Hypothalamus (tissue), 51 donors: Measurements from ENCODE around the gene RBPJ.

Experiments used
- DNase-seq, 51 donors: peaks; one replicate each; lab custom pipeline; 2025; lab: John Stamatoyannopoulos, UW

The RBPJ gene

DNA sequence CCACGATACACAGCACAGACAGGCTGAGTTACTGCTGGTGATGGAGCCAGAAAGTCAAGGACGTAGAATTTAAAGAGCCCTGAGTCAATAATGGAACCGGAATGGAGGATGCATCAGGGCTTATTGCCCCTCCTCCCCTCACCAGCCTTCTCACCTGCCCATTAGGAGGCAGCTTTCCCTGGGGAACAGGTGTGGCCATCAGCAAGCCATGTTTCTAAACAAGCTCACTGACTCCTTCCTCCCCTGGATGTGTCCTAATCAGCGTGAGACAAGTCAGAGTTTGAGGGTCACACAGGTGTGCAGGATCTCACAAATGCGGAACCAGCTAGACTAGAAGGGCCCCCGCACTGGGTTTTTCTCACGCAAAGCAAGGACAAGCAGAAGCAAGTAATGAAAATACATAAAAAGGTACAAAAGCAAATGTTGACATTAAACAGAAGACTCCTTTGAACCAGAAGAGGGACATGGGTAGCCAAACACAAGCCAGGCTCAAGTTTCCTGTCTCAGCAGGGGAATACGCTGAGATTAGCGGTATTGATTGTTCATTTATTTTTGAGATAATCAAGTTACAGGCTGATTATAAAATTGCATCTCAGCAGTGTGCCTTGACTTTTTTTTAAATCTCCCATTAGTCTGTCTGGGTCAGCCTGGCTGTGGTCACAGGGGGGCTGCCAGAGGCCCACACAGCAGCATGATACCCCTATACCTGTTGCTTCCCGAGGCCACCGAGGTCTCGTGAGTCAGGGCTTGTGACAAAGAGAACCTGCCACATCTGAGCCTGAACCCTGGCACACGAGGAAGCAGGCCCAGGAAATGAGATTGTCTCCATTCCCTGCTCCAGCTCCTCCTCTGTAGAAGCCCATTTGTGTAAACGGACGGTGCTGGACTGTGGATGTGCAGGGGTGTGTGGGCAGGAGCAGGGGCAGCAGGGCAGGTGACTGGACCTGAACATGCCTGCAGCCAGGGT lies 132.0 kb downstream of the RBPJ start:
- no peak for DNase-seq

DNA sequence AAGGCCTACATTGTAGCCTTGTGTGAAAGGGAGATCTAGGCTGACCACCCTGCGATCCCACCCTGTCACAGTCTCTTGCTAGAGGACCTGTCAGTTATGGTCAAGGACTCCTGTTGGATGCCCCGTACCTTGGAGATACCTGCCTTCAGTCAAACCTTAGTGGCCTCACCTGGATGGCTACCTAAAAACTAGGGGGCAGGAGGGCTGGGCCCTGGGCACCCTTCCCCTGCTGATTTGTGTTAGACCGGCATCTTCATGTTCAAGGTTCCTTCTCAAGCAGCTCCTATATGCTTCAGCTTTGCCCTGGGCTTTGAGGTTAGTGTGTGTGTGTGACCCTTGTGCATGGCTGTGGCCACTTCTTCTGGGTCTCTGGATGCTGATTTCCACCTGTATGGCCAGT lies 134.1 kb downstream of the RBPJ start:
- DNase-seq: no peak

DNA sequence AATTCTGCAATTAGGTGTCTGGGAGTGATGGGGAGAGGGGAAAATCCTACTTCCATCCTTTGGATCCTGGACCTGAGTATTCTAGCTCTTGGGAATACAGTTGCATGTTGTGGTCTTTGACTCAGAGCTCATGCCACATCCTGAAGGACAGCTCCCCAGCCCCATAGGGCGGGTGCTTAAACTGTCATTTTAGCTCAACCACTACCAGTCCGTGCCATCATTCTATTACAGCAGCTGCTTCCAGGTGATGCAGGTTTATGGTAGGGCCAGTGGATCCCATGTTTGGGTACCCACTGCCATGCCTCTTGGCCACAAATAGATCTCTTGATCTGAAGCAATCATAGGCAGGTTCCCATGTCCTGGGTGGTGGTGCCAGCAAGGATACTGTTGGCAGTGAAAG lies 134.8 kb downstream of the RBPJ start:
- no peak for DNase-seq

DNA sequence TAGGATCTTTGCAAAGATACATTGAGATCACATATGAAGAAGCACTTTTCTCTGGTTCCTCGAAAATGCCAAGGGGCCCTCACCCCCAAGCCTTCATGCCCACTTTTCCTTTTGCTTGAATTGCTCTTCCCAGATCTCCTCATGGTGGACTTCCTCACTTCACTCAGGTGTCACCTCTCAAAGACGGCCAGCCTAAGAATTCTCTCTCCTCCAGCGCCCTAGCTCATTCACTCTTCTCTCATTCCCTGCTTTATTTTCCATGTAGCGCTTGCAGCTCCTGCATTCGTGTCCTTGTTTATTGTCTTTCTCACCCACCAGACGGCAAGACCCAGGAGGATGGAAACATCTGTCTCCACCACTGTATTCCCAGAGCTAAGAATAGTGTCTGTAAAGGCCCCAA lies 136.6 kb downstream of the RBPJ start:
- no peak for DNase-seq

DNA sequence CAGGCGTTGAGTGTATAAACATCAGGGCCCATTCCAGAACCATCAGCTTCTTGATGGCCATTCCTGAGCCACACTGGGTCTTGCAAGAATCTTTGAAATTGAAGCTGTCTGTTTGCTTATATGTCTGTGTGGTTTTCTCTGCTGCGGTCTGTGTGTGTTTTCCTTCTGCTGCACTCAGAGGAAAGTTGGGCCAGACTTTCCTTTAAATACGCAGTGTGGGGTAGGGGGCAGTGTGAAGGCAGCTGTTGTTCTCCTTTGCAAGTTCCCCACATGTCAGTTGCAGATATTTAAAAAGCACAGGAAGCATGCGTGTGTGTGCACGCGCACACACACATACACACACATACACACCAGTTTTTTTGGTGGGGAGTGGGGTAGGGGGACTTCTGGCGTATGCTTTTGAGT lies 137.3 kb downstream of the RBPJ start:
- no peak for DNase-seq

DNA sequence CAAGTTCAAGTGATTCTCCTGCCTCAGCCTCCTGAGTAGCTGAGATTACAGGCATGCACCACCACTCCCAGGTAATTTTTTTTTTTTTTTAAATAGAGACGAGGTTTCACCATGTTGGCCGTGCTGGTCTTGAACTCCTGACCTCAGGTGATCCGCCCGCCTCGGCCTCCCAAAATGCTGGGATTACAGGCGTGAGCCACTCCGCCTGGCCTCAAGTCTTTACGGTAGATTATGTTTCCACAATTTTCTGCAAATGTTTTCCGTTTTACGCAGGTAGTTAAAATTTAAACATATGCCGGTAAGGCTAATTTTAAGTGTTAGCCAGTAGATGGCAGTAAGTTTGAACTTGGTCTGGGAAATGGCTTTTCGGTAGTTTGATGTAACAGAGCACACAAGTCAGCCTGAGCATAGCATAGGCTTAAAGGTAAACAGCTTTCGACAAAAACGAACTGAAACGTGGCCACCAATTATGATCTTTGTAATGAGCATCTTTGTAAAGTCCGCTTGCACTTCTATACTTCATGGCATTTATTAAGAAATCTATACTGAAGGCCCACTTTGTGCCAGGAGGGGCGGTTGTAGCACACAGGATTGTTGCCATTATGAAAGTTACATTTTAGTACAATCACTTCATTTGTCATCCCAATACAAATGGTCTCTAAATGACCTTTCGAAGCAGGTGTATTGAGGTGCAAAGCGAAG lies 138.4 kb downstream of the RBPJ start:
- peak in 1 of 51 donors; percentile 28 for DNase-seq

DNA sequence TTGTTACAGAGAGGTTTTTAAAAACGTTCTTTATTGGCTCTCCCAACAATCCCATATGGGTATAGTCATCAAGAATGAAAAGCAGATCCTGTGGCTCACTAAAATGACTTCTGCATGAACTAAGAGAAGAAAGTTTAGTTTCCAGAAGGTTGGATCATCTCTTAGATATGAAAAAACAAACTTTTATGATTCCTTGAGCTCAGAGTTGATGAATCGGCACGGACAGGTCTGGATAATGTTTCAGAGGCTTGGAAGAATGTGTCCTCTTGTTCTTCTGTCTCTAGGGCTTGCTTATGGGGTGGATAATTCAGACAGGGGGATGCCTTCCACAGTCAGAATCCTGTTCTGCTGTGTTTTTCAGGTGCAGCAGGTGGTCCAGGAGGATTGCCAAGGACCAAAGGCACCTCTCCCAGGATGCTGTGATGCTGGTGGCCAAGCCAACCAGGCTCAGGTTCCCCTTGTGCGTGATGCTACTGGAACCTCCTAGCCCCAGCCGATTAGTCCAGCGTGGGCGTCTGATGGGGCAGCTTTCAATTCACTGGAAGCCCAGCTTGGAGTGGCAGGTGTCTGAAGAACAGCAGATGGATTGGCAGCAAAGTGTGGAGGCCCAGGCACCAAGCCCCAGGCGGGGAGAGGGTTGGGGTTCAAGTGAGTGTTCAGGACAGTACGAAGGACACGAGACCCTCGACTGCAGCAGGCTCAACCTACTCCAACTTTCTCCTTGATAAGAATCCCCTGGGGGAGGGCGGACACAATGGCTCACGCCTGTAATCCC lies 139.1 kb downstream of the RBPJ start:
- no peak for DNase-seq

DNA sequence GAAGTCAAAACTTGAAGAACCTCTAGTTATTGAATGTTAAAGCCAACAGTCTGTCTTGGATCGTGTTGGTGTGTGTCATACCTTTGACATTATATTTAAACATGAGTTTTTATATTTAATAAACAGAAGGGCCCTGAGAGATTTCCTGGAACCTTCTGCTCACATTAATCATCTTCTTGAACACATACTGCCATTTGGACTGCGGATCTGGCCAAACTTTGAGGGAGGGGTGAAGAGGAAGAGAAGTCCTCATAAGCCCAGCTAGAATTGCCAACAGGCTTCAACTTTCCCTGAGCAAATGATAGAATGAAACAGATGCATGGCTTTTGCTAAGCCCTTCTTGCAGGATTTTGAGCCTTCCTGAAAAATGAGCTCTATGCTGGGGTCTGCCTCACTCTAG lies 142.1 kb downstream of the RBPJ start:
- no peak for DNase-seq

DNA sequence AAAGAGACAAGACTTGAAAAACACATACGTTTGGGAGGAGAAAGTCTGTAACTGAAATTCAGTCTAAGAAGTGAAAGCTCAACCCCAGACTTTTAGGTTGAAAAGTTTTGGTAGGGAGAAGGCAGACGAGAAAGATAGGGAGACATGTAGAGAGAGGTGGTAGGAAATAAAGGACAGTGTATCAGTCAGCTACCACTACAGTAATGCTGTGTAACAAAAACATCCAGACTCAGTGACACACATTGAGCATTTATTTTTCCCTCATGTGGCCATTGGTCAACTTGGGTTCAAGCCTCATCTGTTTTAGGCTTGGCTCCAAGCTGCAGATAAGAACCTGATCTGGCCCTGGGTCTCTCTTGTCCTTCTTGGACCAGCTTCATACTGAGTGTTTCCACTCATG lies 142.6 kb downstream of the RBPJ start:
- DNase-seq: no peak

DNA sequence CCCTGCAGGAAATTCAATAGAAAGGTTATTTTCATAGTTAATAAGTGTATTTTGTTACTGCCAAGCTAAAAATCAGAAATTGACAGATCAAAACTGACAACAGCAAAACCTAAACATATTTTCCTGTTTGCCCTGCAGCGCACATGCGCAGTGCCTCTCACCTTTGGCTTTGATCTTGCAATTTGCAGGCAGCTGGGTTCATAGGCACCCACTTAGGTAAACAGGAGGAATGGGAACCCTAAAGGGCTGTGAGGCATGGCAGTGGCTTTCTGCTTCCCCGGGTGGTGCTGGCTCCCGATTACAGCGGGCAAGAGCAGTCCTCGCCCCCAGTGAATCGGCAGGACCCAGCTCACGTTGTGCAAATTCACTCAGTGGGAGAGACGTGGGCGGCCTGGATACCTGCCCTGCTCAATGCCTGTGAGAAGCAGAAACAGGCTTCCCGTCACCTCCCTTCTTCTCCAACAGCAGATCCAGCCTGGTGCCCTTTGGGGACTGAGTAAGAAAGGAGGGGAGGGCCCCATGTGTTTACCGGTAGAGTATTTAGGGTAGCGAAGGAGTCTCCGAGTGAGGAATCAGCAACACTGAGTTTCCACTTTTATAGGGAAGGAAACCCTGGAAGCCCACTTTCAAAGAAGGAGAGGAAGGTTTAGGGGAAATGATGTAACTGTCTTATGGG lies 143.7 kb downstream of the RBPJ start:
- DNase-seq: no peak

DNA sequence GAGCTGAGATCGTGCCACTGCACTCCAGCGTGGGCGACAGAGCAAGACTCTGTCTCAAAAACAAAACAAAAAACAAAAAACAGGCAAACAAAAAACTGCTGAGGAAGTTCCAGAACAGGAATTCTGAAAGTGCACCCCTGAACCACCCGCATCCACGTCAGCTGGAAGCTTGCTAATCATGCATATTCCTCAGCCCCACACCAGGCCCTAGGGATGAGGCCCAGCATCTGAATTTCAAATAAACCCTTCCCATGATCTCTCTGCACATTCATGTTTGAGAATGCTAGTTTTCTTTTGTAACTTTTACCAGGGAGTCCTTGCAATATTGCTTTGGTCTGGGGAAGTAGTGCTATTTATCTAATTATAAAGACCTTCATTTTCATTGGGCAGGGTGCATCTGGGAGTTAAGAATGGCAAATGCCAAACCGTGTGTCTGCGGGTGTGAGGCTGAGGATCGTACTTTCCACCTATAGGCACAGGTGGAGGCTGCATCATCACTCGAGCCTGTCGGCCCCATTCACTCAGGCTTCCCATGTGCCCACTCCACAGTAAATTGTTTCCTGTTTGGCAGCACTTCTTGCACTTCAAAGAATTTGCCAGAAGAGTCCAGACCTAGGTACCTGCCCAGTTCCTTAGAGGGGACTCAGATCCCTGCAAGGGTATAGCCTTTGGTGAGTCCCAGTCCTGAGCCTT lies 145.9 kb downstream of the RBPJ start:
- no peak for DNase-seq

DNA sequence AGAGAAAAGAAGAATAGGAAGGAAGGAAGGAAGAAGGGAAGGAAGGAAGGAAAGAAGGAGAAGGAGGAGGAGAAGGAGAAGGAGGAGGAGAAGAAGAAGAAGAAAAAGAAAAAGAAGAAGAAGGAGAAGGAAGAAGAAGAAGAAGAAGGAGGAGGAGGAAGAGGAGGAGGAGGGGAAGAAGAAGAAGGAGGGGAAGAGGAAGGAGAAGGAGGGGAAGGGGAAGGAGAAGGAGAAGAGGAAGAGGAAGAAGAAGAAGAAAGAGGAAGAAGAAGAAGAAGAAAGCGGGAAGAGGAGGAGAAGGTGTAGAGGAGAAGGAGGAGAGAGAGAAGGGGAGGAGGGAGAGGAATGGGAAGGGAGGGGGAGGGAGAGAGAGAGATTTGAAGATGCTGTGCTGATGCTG lies 146.9 kb downstream of the RBPJ start:
- no peak for DNase-seq

DNA sequence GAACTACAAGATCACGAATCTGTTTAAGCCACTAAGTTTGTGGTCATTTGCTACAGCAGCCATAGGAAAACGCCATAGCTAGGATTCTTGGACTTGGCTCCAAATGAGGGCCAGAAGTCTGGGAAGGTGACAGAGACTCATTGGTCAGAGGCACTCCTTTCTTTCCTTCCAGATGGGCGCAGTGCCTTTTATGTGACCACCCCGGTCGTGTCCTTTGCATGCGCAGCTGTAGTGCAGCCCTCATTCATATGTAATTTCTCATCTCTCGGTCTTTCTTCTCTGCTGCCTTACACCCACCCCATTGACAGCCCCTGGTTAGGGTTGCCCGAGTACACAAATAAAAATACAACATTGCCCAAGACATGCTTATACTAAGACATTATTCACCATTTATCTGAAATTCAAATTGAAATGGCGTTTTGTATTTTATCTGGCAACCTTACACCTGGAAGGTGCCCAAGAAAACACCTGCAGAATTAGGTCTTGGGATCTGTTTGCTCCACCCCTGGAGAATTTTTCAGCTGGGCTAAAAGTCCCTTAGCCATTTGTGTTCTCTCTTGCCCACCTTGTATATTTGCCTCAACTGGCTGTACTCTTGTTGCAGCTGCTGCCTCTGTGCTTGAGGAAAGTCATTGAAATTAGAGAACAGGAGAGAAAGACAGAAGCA lies 147.6 kb downstream of the RBPJ start:
- DNase-seq: no peak

DNA sequence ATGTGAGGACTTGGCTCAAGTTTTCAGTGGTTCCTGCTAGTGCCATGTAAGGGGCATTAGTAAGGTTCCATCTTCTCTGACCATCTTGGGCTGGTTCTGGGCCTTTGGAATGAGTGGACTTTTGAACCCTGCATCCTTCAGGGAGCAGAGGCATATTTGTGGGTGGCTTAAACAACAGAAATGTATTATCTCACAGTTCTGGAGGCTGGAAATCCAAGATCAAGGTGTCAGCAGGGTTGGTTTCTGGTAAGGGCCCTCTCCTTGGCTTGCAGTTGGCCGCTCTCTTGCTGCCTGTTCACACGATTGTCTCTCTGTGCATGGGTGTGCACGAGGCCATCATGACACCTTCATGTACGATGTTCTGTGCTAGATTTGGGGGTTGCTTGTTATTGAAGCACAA lies 148.2 kb downstream of the RBPJ start:
- DNase-seq: no peak

DNA sequence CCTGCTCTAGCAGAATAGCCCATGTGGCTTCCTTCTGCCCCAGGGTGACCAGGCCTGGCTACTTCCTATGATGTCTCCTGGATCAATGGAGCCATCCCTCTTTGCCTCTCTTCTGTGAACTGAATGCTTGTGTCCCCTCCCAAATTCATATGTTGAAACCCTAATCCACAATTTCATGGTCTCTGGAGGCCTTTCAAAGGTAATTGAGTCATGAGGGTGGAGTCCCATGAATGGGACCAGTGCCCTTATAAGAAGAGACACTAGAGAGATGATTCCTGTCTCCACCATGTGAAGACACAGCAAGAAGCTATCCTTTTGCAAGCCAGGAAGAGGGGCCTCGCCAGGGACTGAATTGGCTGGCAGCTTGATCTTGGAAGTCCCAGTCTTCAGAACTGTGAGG lies 151.1 kb downstream of the RBPJ start:
- DNase-seq: no peak

DNA sequence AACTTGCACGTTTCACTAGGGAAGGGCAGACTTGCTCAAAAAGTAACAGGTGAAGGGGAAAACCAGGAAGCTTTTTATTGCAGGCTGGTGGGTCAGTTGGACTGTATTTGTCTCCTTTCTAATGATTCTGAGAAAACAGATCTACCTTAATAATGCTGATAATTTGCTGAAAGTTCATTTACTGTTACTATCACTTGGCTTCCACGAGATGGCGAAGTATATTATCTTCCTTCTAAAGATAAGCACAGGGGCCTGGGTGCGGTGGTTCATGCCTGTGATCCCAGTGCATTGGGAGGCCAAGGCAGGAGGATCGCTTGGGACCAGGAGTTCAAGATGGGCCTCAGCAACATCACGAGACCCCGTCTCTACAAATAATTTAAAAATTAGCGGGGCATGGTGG lies 153.1 kb downstream of the RBPJ start:
- DNase-seq: no peak

DNA sequence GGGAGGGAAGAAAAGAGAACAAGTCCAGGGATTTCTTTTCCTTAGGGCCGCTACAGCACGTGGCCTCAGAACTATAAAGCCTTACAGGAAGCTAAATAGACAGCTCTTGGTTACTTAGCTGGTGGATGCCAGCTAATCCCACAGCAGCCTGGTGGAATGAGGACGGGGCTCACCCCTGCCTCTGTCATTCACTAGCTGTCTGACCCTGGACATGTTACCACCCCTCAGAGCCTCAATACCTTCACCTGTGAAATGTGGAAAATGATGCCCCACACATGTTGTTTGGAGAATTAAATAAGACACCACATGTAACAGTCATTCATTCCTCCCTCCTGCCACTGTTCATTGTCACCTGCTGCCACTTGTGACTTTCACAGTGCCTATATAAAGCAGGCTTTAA lies 153.7 kb downstream of the RBPJ start:
- DNase-seq: no peak

DNA sequence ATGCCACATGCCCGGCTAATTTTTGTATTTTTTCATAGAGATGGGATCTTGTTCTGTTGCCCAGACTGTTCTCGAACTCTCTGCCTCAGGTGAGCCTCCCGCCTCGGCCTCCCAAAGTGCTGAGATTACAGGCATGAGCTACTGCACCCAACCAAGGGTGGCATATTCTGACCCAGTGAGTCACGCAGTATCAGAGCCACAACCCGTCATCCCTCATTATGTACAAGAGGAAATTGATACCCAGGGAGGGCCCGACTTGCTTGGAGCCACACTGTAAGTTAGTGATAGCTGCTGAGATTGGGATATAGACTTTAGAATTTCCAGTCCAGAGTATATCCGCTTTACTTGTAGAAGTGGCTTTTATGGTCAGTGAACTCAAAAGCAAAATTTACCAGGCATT lies 154.9 kb downstream of the RBPJ start:
- no peak for DNase-seq

DNA sequence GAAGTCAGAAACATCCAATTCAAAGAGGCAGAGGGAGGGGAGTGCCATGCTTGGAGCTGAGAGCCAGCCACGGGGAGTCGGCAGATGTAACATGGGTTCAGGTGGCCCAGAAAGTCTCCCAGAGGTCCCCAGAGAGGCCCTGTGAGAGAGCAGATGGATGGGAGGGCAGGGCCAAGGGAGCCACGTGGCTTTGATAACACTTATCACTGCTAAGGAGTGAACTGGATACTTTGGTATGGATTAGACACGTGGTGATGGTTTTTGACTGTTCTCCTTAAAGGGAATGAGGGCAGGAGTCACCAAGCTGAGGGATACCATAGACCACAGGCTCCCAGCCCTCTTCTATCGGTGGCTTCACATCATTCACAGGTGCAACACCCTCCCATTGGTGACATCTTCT lies 155.7 kb downstream of the RBPJ start:
- DNase-seq: no peak

DNA sequence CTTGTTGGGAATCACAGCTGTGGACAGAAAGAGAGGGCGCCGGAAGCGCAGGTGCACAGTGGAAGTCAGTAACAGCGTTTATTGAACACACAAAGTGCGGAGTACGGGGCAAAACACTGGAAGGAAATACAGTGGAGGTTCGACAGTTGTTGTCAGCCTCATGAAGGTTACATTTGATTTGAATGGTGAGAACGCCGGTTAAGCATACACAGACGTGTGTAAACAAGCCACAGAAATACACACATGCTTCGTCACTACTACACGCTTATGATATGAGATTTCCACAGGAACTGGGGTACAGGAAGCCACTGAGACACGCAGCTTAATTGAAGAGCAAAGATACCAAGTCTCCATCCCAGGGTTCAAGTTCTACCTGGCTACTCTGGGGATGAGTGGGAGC lies 157.5 kb downstream of the RBPJ start:
- DNase-seq: no peak
